PC-3 (cell line): ENCODE data around the gene CASKIN1. TPM values are rescaled to one million over a fixed set of nuclear protein-coding genes. Genes with fewer than 3 reads are reported as not detected.

Source experiments
- ATAC-seq: fragments of 200-7000 bp; cut with Tn5 transposase; 2 replicates; pipeline ENCODE4 v1.9.1; 2020; ENCODE audit warnings: mild to moderate bottlenecking, moderate library complexity
- BruUV-seq: library from RNA; stranded (reverse); fragments of 400-500 nt; replicated peaks from 2 replicates; lab custom pipeline; 2021; lab: Mats Ljungman, UMichigan
- CTCF ChIA-PET: fragments of 300-600 bp; sonication (Branson Sonifier 250); formaldehyde crosslinking; loops from one replicate; lab custom pipeline; 2022; ENCODE audit warnings: antibody characterized with exemption; lab: Charles Lee
- POLR2A ChIA-PET: fragments of 300-600 bp; sonication (Branson Sonifier 250); formaldehyde crosslinking; loops from one replicate; lab custom pipeline; 2022; ENCODE audit warnings: antibody characterized with exemption; ENCODE audit not compliant: unreplicated experiment; lab: Charles Lee
- DNase-seq: peaks from one replicate; pipeline ENCODE4 v3.0.0-alpha.2; 2015
- H2AFZ ChIP-seq: fragments of 300-600 bp; sonication (generic); 2 replicates; pipeline ENCODE4 v1.6.0; 2016; ENCODE audit warnings: antibody characterized with exemption, low read length
- H3F3A ChIP-seq: fragments of 300-600 bp; sonication (generic); one replicate; pipeline ENCODE4 v1.6.0; 2017; ENCODE audit warnings: antibody characterized with exemption, low read length, control low read depth, mild to moderate bottlenecking; ENCODE audit not compliant: unreplicated experiment
- H3K27ac ChIP-seq: fragments of 300-600 bp; sonication (generic); 2 replicates; pipeline ENCODE4 v1.5.1; 2016; ENCODE audit warnings: mild to moderate bottlenecking, low read length
- H3K27me3 ChIP-seq: fragments of 300-600 bp; sonication (generic); 2 replicates; pipeline ENCODE4 v1.6.1; 2016; ENCODE audit warnings: low read length, mixed read lengths
- H3K36me3 ChIP-seq: fragments of 300-600 bp; sonication (generic); 2 replicates; pipeline ENCODE4 v1.6.1; 2016; ENCODE audit warnings: low read depth, mixed run types, low read length, mixed read lengths
- H3K4me1 ChIP-seq: fragments of 300-600 bp; sonication (generic); 2 replicates; pipeline ENCODE4 v1.5.1; 2016; ENCODE audit warnings: low read length; ENCODE audit not compliant: insufficient read depth
- H3K4me2 ChIP-seq: fragments of 300-600 bp; sonication (generic); 2 replicates; pipeline ENCODE4 v1.6.0; 2016; ENCODE audit warnings: low read length
- H3K4me3 ChIP-seq: fragments of 300-600 bp; sonication (generic); 2 replicates; pipeline ENCODE4 v1.5.1; 2016; ENCODE audit warnings: mild to moderate bottlenecking, low read length, mixed read lengths
- H3K79me2 ChIP-seq: fragments of 300-600 bp; sonication (generic); 2 replicates; pipeline ENCODE4 v1.6.1; 2017; ENCODE audit warnings: low read length, mixed read lengths
- H3K9ac ChIP-seq: fragments of 300-600 bp; sonication (generic); 2 replicates; pipeline ENCODE4 v1.6.0; 2016; ENCODE audit warnings: mild to moderate bottlenecking, low read length
- H3K9me2 ChIP-seq: fragments of 300-600 bp; sonication (generic); replicated peaks from 2 replicates; pipeline ENCODE4 v1.6.1; 2016; ENCODE audit warnings: mixed run types, low read length, mixed read lengths
- H3K9me3 ChIP-seq: fragments of 300-600 bp; sonication (generic); 2 replicates; pipeline ENCODE4 v1.6.1; 2016; ENCODE audit warnings: low read length, mixed read lengths
- H4K20me1 ChIP-seq: fragments of 300-600 bp; sonication (generic); 2 replicates; pipeline ENCODE4 v1.6.1; 2016; ENCODE audit warnings: low read length, mixed read lengths
- CTCF ChIP-seq: fragments of 300-600 bp; sonication (generic); conservative IDR thresholded peaks from 2 replicates; pipeline ENCODE4 v1.5.1; 2017; ENCODE audit warnings: antibody characterized with exemption, low read depth, mild to moderate bottlenecking, low read length
- EZH2 ChIP-seq: fragments of 300-600 bp; sonication (generic); IDR thresholded peaks from one replicate; pipeline ENCODE4 v1.6.1; 2017; ENCODE audit warnings: antibody characterized with exemption, mild to moderate bottlenecking, low read length; ENCODE audit not compliant: unreplicated experiment
- EZH2phosphoT487 ChIP-seq: fragments of 300-600 bp; sonication (generic); IDR thresholded peaks from 2 replicates; pipeline ENCODE4 v1.6.1; 2018; ENCODE audit warnings: mild to moderate bottlenecking, antibody characterized with exemption, low read length, borderline replicate concordance
- intact Hi-C: fragments of 100-400 bp; cut with micrococcal nuclease; formaldehyde crosslinking; loops from 2 replicates; pipeline ENCODE4 v1.9.0; 2023
- total RNA-seq: library from RNA; depleted of rRNA; stranded (reverse); fragments of >200 nt; gene quantifications from 2 replicates; pipeline ENCODE4 v1.2.3, GENCODE V29; 2014

Gene CASKIN1
- total RNA-seq, 1 experiment from 2014 or later: 1.6 TPM

- TF ChIP-seq EZH2phosphoT487 (no peak), CTCF (no peak), EZH2 (no peak)
- Histone ChIP-seq H3K4me2 (no peak overlapping the region), H3K27me3 (no peaks in the 10 kb centered on the region), H3K27ac (no peak overlapping the region), H3K79me2 (no peaks in the 10 kb centered on the region), H3K9me2 (no peaks in the 10 kb centered on the region), H2AFZ (no peak overlapping the region), H3K4me1 (no peaks in the 10 kb centered on the region), H3K9ac (no peak overlapping the region), H3K4me3 (no peak overlapping the region), H3K36me3 (no peaks in the 10 kb centered on the region), H3K9me3 (no peaks in the 10 kb centered on the region), H3F3A (no peaks in the 10 kb centered on the region), H4K20me1 (no peaks in the 10 kb centered on the region)
- ATAC-seq: no peak
- no TSS peak for BruUV-seq
- no peak for DNase-seq
- intact Hi-C loops: no loop called here
- POLR2A ChIA-PET: no interaction called here
- CTCF ChIA-PET: no interaction called here
Observed at GRCh38 chr16:2186064-2186463, 10.3 kb downstream of the CASKIN1 start.

- no peaks in the 10 kb centered on the region for H3K27me3 ChIP-seq
- POLR2A ChIA-PET: no interaction called here
- no peak overlapping the region for H3K4me2 ChIP-seq
- no peak overlapping the region for H2AFZ ChIP-seq
- H3K79me2 ChIP-seq: no peaks in the 10 kb centered on the region
- H3K27ac ChIP-seq: no peak overlapping the region
- TF ChIP-seq EZH2phosphoT487: no peak
- no peak for TF ChIP-seq CTCF
- no peaks in the 10 kb centered on the region for H3K9me2 ChIP-seq
- no peak for ATAC-seq
- no peak overlapping the region for H3K9ac ChIP-seq
- no peaks in the 10 kb centered on the region for H3F3A ChIP-seq
- CTCF ChIA-PET: no interaction called here
- no peaks in the 10 kb centered on the region for H3K36me3 ChIP-seq
- DNase-seq: no peak
- no peaks in the 10 kb centered on the region for H3K9me3 ChIP-seq
- intact Hi-C loops: no loop called here
- BruUV-seq: no TSS peak
- no peaks in the 10 kb centered on the region for H3K4me1 ChIP-seq
- H3K4me3 ChIP-seq: no peak overlapping the region
- no peaks in the 10 kb centered on the region for H4K20me1 ChIP-seq
Observed at GRCh38 chr16:2184962-2185361, 11.4 kb downstream of the CASKIN1 start.

GRCh38 chr16:2184346-2184745, 12.1 kb downstream of the CASKIN1 start:
- no peak for DNase-seq
- Histone ChIP-seq H3K4me1 (no peaks in the 10 kb centered on the region), H2AFZ (no peak overlapping the region), H3K9me3 (no peaks in the 10 kb centered on the region), H3K27me3 (no peaks in the 10 kb centered on the region), H3K27ac (no peak overlapping the region), H4K20me1 (no peaks in the 10 kb centered on the region), H3K4me2 (no peak overlapping the region), H3F3A (no peaks in the 10 kb centered on the region), H3K9me2 (no peaks in the 10 kb centered on the region), H3K36me3 (no peaks in the 10 kb centered on the region), H3K9ac (no peak overlapping the region), H3K4me3 (no peak overlapping the region), H3K79me2 (no peaks in the 10 kb centered on the region)
- TF ChIP-seq CTCF (no peak), EZH2phosphoT487 (no peak), EZH2 (no peak)
- ChIA-PET POLR2A (no interaction called here), CTCF (no interaction called here)
- intact Hi-C loops: no loop called here
- ATAC-seq: no peak
- BruUV-seq: no TSS peak
